H1 (cell line): ENCODE data around the gene BNC1. TPM values are rescaled to one million over a fixed set of nuclear protein-coding genes. Genes with fewer than 3 reads are reported as not detected.

Source experiments
- CTCF ChIA-PET: fragments of 300-600 bp; sonication (Branson Sonifier 250); formaldehyde crosslinking; loops from one replicate; lab custom pipeline; 2021; ENCODE audit not compliant: partially characterized antibody; lab: Charles Lee
- POLR2A ChIA-PET: fragments of 300-600 bp; sonication (Branson Sonifier 250); formaldehyde crosslinking; loops from one replicate; lab custom pipeline; 2021; ENCODE audit warnings: inconsistent platforms; ENCODE audit not compliant: partially characterized antibody; lab: Charles Lee
- DNase-seq, 2 experiments: peaks; one replicate each; pipeline versions ENCODE4 v3.0.0 to v3.0.0-alpha.2; 2010 to 2022; ENCODE audit warnings: low spot score in 2 of 2, low read depth in 1 of 2, mixed read lengths in 1 of 2
- FAIRE-seq: peaks from 2 replicates; lab custom pipeline; 2011; peaks lifted over from hg19 to GRCh38; lab: Jason Lieb, UNC
- H2AFZ ChIP-seq: 2 replicates; pipeline ENCODE4 v1.8.1; 2012; ENCODE audit warnings: low read length, inconsistent platforms
- H2AK5ac ChIP-seq: 2 replicates; pipeline ENCODE4 v1.6.1; 2013; ENCODE audit warnings: low read depth, low read length
- H2BK120ac ChIP-seq: replicated peaks from 2 replicates; pipeline ENCODE3; 2013; ENCODE audit warnings: low read depth, low read length, inconsistent platforms
- H2BK12ac ChIP-seq: 2 replicates; pipeline ENCODE4 v1.6.1; 2013; ENCODE audit warnings: low read depth, low read length
- H2BK15ac ChIP-seq: 2 replicates; pipeline ENCODE4 v1.6.1; 2013; ENCODE audit warnings: low read length
- H2BK20ac ChIP-seq: 2 replicates; pipeline ENCODE4 v1.6.1; 2013; ENCODE audit warnings: low read length
- H2BK5ac ChIP-seq: 2 replicates; pipeline ENCODE4 v1.6.1; 2013; ENCODE audit warnings: low read depth, low read length
- H3K14ac ChIP-seq: 2 replicates; pipeline ENCODE4 v1.6.1; 2013; ENCODE audit warnings: inconsistent platforms; ENCODE audit not compliant: insufficient read length
- H3K18ac ChIP-seq: 2 replicates; pipeline ENCODE4 v1.6.1; 2013; ENCODE audit warnings: low read length; ENCODE audit errors: extremely low read depth
- H3K23ac ChIP-seq: 2 replicates; pipeline ENCODE4 v1.6.1; 2013; ENCODE audit warnings: inconsistent platforms; ENCODE audit not compliant: insufficient read length
- H3K23me2 ChIP-seq: 2 replicates; pipeline ENCODE4 v1.6.1; 2013; ENCODE audit warnings: low read depth, low read length
- H3K27ac ChIP-seq: 2 replicates; pipeline ENCODE4 v1.6.1; 2011; ENCODE audit warnings: low read depth, low read length, inconsistent platforms
- H3K27me3 ChIP-seq, 4 experiments: replicated peaks in 1 of 4; 1 replicate in 1 of 4; 2 replicates in 3 of 4; pipeline versions ENCODE4 v1.6.1 to v1.8.1; 2011 to 2013; ENCODE audit warnings: low read length in 3 of 4, mild to moderate bottlenecking in 3 of 4, inconsistent platforms in 2 of 4, mixed read lengths in 2 of 4, moderate library complexity in 1 of 4; ENCODE audit not compliant: control insufficient read depth in 3 of 4, insufficient read depth in 3 of 4; ENCODE audit errors: extremely low read depth in 1 of 4
- H3K36me3 ChIP-seq, 4 experiments: 2 replicates each; pipeline versions ENCODE4 v1.6.1 to v1.8.1; 2011 to 2013; ENCODE audit warnings: mild to moderate bottlenecking in 4 of 4, low read length in 3 of 4, moderate library complexity in 2 of 4, control low read depth in 1 of 4, inconsistent platforms in 1 of 4; ENCODE audit not compliant: insufficient read depth in 4 of 4, control insufficient read depth in 2 of 4
- H3K4ac ChIP-seq: replicated peaks from 2 replicates; pipeline ENCODE3; 2013; ENCODE audit warnings: low read length, low read depth, mixed read lengths, inconsistent platforms; ENCODE audit not compliant: insufficient read length
- H3K4me1 ChIP-seq, 4 experiments: replicated peaks in 1 of 4; 1 replicate in 1 of 4; 2 replicates in 3 of 4; pipeline versions ENCODE4 v1.6.1 to v1.8.1; 2011 to 2013; ENCODE audit warnings: low read length in 3 of 4, inconsistent platforms in 2 of 4, mixed read lengths in 1 of 4; ENCODE audit not compliant: insufficient read depth in 4 of 4, control insufficient read depth in 3 of 4
- H3K4me2 ChIP-seq, 2 experiments: 2 replicates each; pipeline versions ENCODE4 v1.6.1 to v1.8.1; 2011 to 2013; ENCODE audit warnings: low read depth in 2 of 2, low read length in 2 of 2, control low read depth in 1 of 2, inconsistent platforms in 1 of 2, mild to moderate bottlenecking in 1 of 2; ENCODE audit not compliant: insufficient read depth in 1 of 2
- H3K4me3 ChIP-seq, 4 experiments: fragments of 200-600, 300-600 bp in 1 of 4; sonication (generic), shearing (Covaris generic), sonication (Bioruptor Twin) in 1 of 4; 2 replicates each; pipeline versions ENCODE4 v1.5.1 to v1.8.1; 2011 to 2016; ENCODE audit warnings: low read length in 4 of 4, low read depth in 3 of 4, control low read depth in 2 of 4, inconsistent platforms in 2 of 4, mild to moderate bottlenecking in 2 of 4, mixed read lengths in 1 of 4, moderate library complexity in 1 of 4; ENCODE audit not compliant: insufficient read depth in 2 of 4; ENCODE audit errors: extremely low read depth in 1 of 4
- H3K56ac ChIP-seq: replicated peaks from 2 replicates; pipeline ENCODE3; 2013; ENCODE audit warnings: low read depth, mild to moderate bottlenecking, mixed read lengths, low read length, inconsistent platforms; ENCODE audit not compliant: insufficient read length
- H3K79me1 ChIP-seq: 2 replicates; pipeline ENCODE4 v1.6.1; 2013; ENCODE audit warnings: low read depth, low read length, control low read depth
- H3K79me2 ChIP-seq, 2 experiments: 2 replicates each; pipeline versions ENCODE4 v1.6.1 to v1.8.1; 2012 to 2013; ENCODE audit warnings: low read length in 2 of 2, mild to moderate bottlenecking in 2 of 2, inconsistent platforms in 1 of 2; ENCODE audit not compliant: insufficient read depth in 2 of 2, control insufficient read depth in 1 of 2
- H3K9ac ChIP-seq, 4 experiments: replicated peaks in 1 of 4; 1 replicate in 1 of 4; 2 replicates in 3 of 4; pipeline versions ENCODE4 v1.6.1 to v1.8.1; 2011 to 2013; ENCODE audit warnings: low read depth in 3 of 4, low read length in 3 of 4, control low read depth in 2 of 4, mild to moderate bottlenecking in 2 of 4, moderate library complexity in 2 of 4, inconsistent platforms in 1 of 4; ENCODE audit errors: extremely low read depth in 1 of 4
- H3K9me3 ChIP-seq, 2 experiments: 2 replicates each; pipeline versions ENCODE4 v1.6.1 to v1.8.1; 2012 to 2013; ENCODE audit warnings: mild to moderate bottlenecking in 2 of 2, moderate library complexity in 2 of 2, control low read depth in 1 of 2, inconsistent platforms in 1 of 2, low read depth in 1 of 2, low read length in 1 of 2, mixed read lengths in 1 of 2; ENCODE audit not compliant: insufficient read depth in 2 of 2
- H4K20me1 ChIP-seq, 2 experiments: replicated peaks in 1 of 2; 2 replicates each; pipeline versions ENCODE3 to v1.8.1; 2011 to 2013; ENCODE audit warnings: inconsistent platforms in 2 of 2, low read length in 2 of 2, mild to moderate bottlenecking in 1 of 2; ENCODE audit not compliant: insufficient read depth in 2 of 2, control insufficient read depth in 1 of 2
- H4K5ac ChIP-seq: 2 replicates; pipeline ENCODE4 v1.6.1; 2013; ENCODE audit warnings: low read length, low read depth, mixed read lengths, inconsistent platforms; ENCODE audit not compliant: insufficient read length
- H4K8ac ChIP-seq: 2 replicates; pipeline ENCODE4 v1.8.0; 2013; ENCODE audit warnings: mild to moderate bottlenecking, moderate library complexity, low read length, inconsistent platforms; ENCODE audit not compliant: insufficient read depth; ENCODE audit errors: extremely low read depth
- H4K91ac ChIP-seq: replicated peaks from 2 replicates; pipeline ENCODE3; 2013; ENCODE audit warnings: low read length, mixed read lengths, inconsistent platforms; ENCODE audit not compliant: insufficient read length
- CHD1 ChIP-seq: IDR thresholded peaks from 2 replicates; pipeline ENCODE4 v1.6.1; 2012; ENCODE audit warnings: low read depth, low read length, improper control_type of control experiment
- RBBP5 ChIP-seq: IDR thresholded peaks from 2 replicates; pipeline ENCODE4 v1.7.1; 2012; ENCODE audit warnings: low read depth, mild to moderate bottlenecking, inconsistent platforms, low read length, moderate library complexity, borderline replicate concordance
- SIN3A ChIP-seq, 2 experiments: IDR thresholded peaks in 1 of 2; conservative IDR thresholded peaks in 1 of 2; 2 replicates each; pipeline ENCODE4 v1.6.1; 2011 to 2012; ENCODE audit warnings: low read length in 2 of 2, improper control_type of control experiment in 1 of 2, low read depth in 1 of 2, mild to moderate bottlenecking in 1 of 2
- SUZ12 ChIP-seq: fragments of 200-600 bp; sonication (generic); IDR thresholded peaks from 2 replicates; pipeline ENCODE4 v1.6.1; 2012; ENCODE audit warnings: mild to moderate bottlenecking, inconsistent platforms, low read length, moderate library complexity, mixed read lengths
- WGBS, 2 experiments: shearing (Covaris generic) in 1 of 2; methylation state at CpG; one replicate each; pipeline versions ENCODE4 v1.1.6 to v1.1.7; 2013 to 2015; ENCODE audit warnings: low lambda C conversion rate in 2 of 2, mixed read lengths in 2 of 2, inconsistent platforms in 1 of 2, low coverage in 1 of 2, missing lambda C conversion rate in 1 of 2; ENCODE audit not compliant: insufficient replicate concordance in 2 of 2, insufficient coverage in 1 of 2, insufficient read length in 1 of 2; ENCODE audit errors: extremely low coverage in 1 of 2, missing lambda C conversion rate in 1 of 2; 5-methylcytosine and 5-hydroxymethylcytosine counted together
- polyA plus RNA-seq, 7 experiments: library from polyadenylated mRNA; depleted of rRNA in 3 of 7; stranded (reverse) in 5 of 7; unstranded in 2 of 7; fragments of >200 nt in 5 of 7; fragments of 200-250 nt in 2 of 7; gene quantifications; 1 replicate in 5 of 7; 2 replicates in 1 of 7; 4 replicates in 1 of 7; pipeline versions ENCODE4 v1.2.1 to v1.2.3, GENCODE V29; 2011 to 2013; ENCODE audit warnings: missing spikeins in 2 of 7, mixed read lengths in 2 of 7
- total RNA-seq: library from RNA; stranded (reverse); fragmentation: NEBNext Ultra II Directional; extraction: Animal tissue kit (Norgen Biotek cat#: 25700); gene quantifications from 2 replicates; pipeline ENCODE4 v1.2.1, GENCODE V29; 2021
- TF ChIP-seq, protein P1 (sequence below): IDR thresholded peaks from 2 replicates; pipeline ENCODE4 v1.6.1; 2012; ENCODE audit warnings: inconsistent platforms

The BNC1 gene
- total and polyA plus RNA-seq, 2 of the 8 experiments (the other 6 are each of a cell fraction or from before 2014, with no cell fraction given) = 0.99 to 2.1 TPM

DNA sequence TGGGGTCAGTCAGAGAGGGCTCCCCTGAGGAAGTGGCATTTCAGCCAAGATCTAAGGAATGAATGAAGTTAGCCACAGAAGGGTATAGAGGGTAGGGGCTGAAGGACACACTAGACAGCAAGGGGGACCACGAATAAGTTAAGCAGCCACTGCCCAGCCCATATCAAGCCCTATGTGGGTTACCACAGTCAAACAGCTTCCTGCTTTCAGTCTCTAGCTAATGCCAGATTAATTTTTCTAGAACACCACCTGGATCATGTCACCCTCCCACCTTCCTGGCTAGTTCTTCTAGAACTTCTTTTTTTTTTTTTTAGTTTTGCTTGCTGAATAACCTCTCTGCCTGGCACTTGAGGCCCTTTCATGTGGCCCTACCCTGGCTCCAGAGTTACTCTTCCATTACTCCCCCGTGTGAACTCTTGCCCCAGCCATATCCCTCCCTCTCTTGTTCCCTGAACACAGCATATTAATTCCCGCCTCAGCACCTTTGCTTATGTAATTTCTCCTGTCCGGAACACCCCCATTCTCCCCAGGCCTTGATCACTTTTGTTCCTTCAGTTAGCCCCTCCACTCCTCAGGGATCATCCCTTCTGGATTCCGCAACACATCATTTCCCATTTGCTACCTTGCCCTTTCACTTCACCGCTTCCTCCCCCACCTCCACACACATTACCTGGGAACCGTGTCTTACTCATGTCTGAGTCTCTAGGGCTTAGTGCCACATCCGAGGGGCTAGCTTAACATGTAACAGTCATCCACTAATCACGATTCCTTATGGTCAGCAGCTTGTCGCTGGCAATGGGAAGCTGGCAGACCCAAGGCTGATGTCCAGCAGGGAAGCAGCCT lies 20.6 kb upstream of the BNC1 start:
- POLR2A ChIA-PET = interaction anchor here (0.7 to 0.8 kb wide), 2 partner anchors 15 to 244 kb away, joined by 3 read pairs; no protein-coding TSS in a partner anchor
- peak overlapping the region; percentile 33 to 41; a peak in 2 of 4 replicates for H3K4me2 ChIP-seq

More for the DNA sequence above, 20.6 kb upstream of the BNC1 start:
- H3K79me1 ChIP-seq = no peaks in the 10 kb centered on the region
- no peak overlapping the region for H4K8ac ChIP-seq
- no peak for FAIRE-seq
- H2AK5ac ChIP-seq = no peak overlapping the region
- H3K4me1 ChIP-seq = peaks cover 9 to 23% (median 13%) of the 10 kb centered on the region in 4 experiments
- no peak overlapping the region for H4K91ac ChIP-seq
- H3K14ac ChIP-seq = no peak overlapping the region
- TF ChIP-seq RBBP5 (no peak), SIN3A (conservative IDR thresholded peaks at IDR 0.05 in 1 of 2, IDR thresholded peaks at IDR 0.05 in 1 of 2; ENCODE audit: low read depth in 1 of 2, low read length in 2 of 2) (no peak), SUZ12 (peak; percentile 35; the same call in 1 of the 2 replicates), CHD1 (no peak)
- TF ChIP-seq, protein P1, sequence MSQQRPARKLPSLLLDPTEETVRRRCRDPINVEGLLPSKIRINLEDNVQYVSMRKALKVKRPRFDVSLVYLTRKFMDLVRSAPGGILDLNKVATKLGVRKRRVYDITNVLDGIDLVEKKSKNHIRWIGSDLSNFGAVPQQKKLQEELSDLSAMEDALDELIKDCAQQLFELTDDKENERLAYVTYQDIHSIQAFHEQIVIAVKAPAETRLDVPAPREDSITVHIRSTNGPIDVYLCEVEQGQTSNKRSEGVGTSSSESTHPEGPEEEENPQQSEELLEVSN = no peak
- TF ChIP-seq, all 59 proteins: peak for 1
- Histone ChIP-seq H3K79me2 (no peaks in the 10 kb centered on the region), H3K27ac (no peak overlapping the region), H2AFZ (peak overlapping the region; percentile 31; the same call in 1 of the 2 replicates), H3K23ac (no peak overlapping the region), H2BK120ac (no peak overlapping the region), H3K36me3 (no peaks in the 10 kb centered on the region), H4K5ac (no peak overlapping the region), H3K9me3 (no peaks in the 10 kb centered on the region), H2BK12ac (peak overlapping the region; percentile 85; the same call in 1 of the 2 replicates), H2BK5ac (no peak overlapping the region), H3K4me3 (no peak overlapping the region), H3K4ac (no peak overlapping the region), H3K18ac (no peak overlapping the region; the same call in 1 of the 2 replicates), H3K56ac (no peak overlapping the region), H3K27me3 (no peaks in the 10 kb centered on the region; a peak in 1 of 7 replicates), H2BK20ac (no peak overlapping the region), H4K20me1 (no peaks in the 10 kb centered on the region), H3K9ac (no peak overlapping the region), H3K23me2 (no peaks in the 10 kb centered on the region; the same call in none of the 2 replicates), H2BK15ac (0 out of 2 replicates have a peak overlapping the region, but pooled peaks have one; percentile 62)
- CTCF ChIA-PET = interaction anchor here (0.6 to 2.2 kb wide), 5 partner anchors 10 to 131 kb away, joined by 3 to 10 read pairs (median 3); no protein-coding TSS in a partner anchor
- no peak for DNase-seq
- 84% methylated on average over 10 of the region's 10 CpGs; no CpG with 5 or more reads in 1 of the 2 experiments for WGBS, 2 experiments
